IMR-90 (cell line): ENCODE results near the gene CTBP1. TPM values are rescaled to one million over a fixed set of nuclear protein-coding genes. Genes with fewer than 3 reads are reported as not detected.

Experiments
- ATAC-seq: fragments of 200-7000 bp; cut with Tn5 transposase; 2 replicates; pipeline ENCODE4 v1.9.1; 2020; ENCODE audit warnings: low read depth, mild to moderate bottlenecking, moderate library complexity
- BruUV-seq: library from RNA; stranded (reverse); fragments of 400-500 nt; replicated peaks from 2 replicates; lab custom pipeline; 2021; lab: Mats Ljungman, UMichigan
- CTCF ChIA-PET: fragments of 300-600 bp; formaldehyde crosslinking; extraction: SDS; loops from one replicate; lab custom pipeline; 2021; ENCODE audit warnings: antibody characterized with exemption; lab: Yijun Ruan, JAX
- POLR2A ChIA-PET: fragments of 300-600 bp; sonication (Branson Sonifier 250); formaldehyde crosslinking; loops from one replicate; lab custom pipeline; 2022; ENCODE audit warnings: antibody characterized with exemption; ENCODE audit not compliant: unreplicated experiment; lab: Charles Lee
- DNase-seq: peaks from one replicate; pipeline ENCODE4 v3.0.0; 2013
- H2AFZ ChIP-seq: replicated peaks from 2 replicates; pipeline ENCODE3; 2013; ENCODE audit warnings: low read length, mild to moderate bottlenecking; ENCODE audit not compliant: poor library complexity
- H2AK5ac ChIP-seq: 2 replicates; pipeline ENCODE4 v1.6.1; 2013; ENCODE audit warnings: low read depth, low read length, inconsistent platforms
- H2AK9ac ChIP-seq: replicated peaks from 2 replicates; pipeline ENCODE3; 2013; ENCODE audit warnings: mild to moderate bottlenecking, low read depth, low read length, moderate library complexity; ENCODE audit not compliant: poor library complexity
- H2BK120ac ChIP-seq: 2 replicates; pipeline ENCODE4 v1.6.1; 2013; ENCODE audit warnings: low read depth, low read length, inconsistent platforms
- H2BK15ac ChIP-seq: 3 replicates; pipeline ENCODE4 v1.6.1; 2013; ENCODE audit warnings: low read depth, low read length, inconsistent platforms
- H2BK20ac ChIP-seq: 2 replicates; pipeline ENCODE4 v1.6.1; 2013; ENCODE audit warnings: low read depth, mild to moderate bottlenecking, inconsistent platforms, low read length, moderate library complexity
- H2BK5ac ChIP-seq: 2 replicates; pipeline ENCODE4 v1.6.1; 2013; ENCODE audit warnings: mild to moderate bottlenecking, low read depth, low read length, inconsistent platforms; ENCODE audit not compliant: poor library complexity, severe bottlenecking
- H3K14ac ChIP-seq: replicated peaks from 2 replicates; pipeline ENCODE4 v1.6.1; 2013; ENCODE audit warnings: low read depth, low read length, inconsistent platforms
- H3K18ac ChIP-seq: 2 replicates; pipeline ENCODE4 v1.6.1; 2013; ENCODE audit warnings: low read depth, low read length, control low read depth
- H3K23ac ChIP-seq: 2 replicates; pipeline ENCODE4 v1.6.1; 2013; ENCODE audit warnings: low read depth, low read length, inconsistent platforms
- H3K27ac ChIP-seq: 2 replicates; pipeline ENCODE4 v1.5.1; 2013; ENCODE audit warnings: mild to moderate bottlenecking, control low read depth, low read length; ENCODE audit not compliant: insufficient read depth
- H3K27me3 ChIP-seq: 2 replicates; pipeline ENCODE4 v1.6.1; 2013; ENCODE audit warnings: low read length; ENCODE audit not compliant: control insufficient read depth, insufficient read depth
- H3K36me3 ChIP-seq: 2 replicates; pipeline ENCODE4 v1.6.1; 2013; ENCODE audit warnings: low read length, mixed read lengths; ENCODE audit not compliant: control insufficient read depth, insufficient read depth
- H3K4ac ChIP-seq: 2 replicates; pipeline ENCODE4 v1.6.1; 2013; ENCODE audit warnings: low read depth, low read length, inconsistent platforms
- H3K4me1 ChIP-seq: 2 replicates; pipeline ENCODE4 v1.6.1; 2013; ENCODE audit warnings: low read length, mixed read lengths; ENCODE audit not compliant: control insufficient read depth, insufficient read depth
- H3K4me2 ChIP-seq: 2 replicates; pipeline ENCODE4 v1.6.1; 2013; ENCODE audit warnings: low read depth, mild to moderate bottlenecking, control low read depth, low read length, moderate library complexity
- H3K4me3 ChIP-seq: 2 replicates; pipeline ENCODE4 v1.5.1; 2013; ENCODE audit warnings: low read depth, mild to moderate bottlenecking, control low read depth, low read length, moderate library complexity; ENCODE audit not compliant: insufficient read depth
- H3K56ac ChIP-seq: 2 replicates; pipeline ENCODE4 v1.6.1; 2013; ENCODE audit warnings: low read length, inconsistent platforms; ENCODE audit not compliant: insufficient read depth; ENCODE audit errors: extremely low read depth
- H3K79me1 ChIP-seq, 2 experiments: 2 replicates each; pipeline ENCODE4 v1.6.1; 2013; ENCODE audit warnings: low read length in 2 of 2, inconsistent platforms in 1 of 2, low read depth in 1 of 2
- H3K9ac ChIP-seq: 2 replicates; pipeline ENCODE4 v1.6.1; 2013; ENCODE audit warnings: low read depth, low read length, control low read depth
- H3K9me1 ChIP-seq: 2 replicates; pipeline ENCODE4 v1.6.1; 2013; ENCODE audit warnings: low read length, inconsistent platforms; ENCODE audit not compliant: insufficient read depth
- H3K9me3 ChIP-seq: 2 replicates; pipeline ENCODE4 v1.6.1; 2013; ENCODE audit warnings: low read length; ENCODE audit not compliant: control insufficient read depth, insufficient read depth
- H4K20me1 ChIP-seq: 2 replicates; pipeline ENCODE4 v1.6.1; 2013; ENCODE audit warnings: low read length, inconsistent platforms; ENCODE audit not compliant: insufficient read depth
- H4K5ac ChIP-seq: 2 replicates; pipeline ENCODE4 v1.6.1; 2013; ENCODE audit warnings: mild to moderate bottlenecking, low read depth, low read length, control low read depth
- H4K8ac ChIP-seq, 2 experiments: 2 replicates each; pipeline ENCODE4 v1.6.1; 2013; ENCODE audit warnings: low read depth in 2 of 2, low read length in 2 of 2, control low read depth in 1 of 2, inconsistent platforms in 1 of 2
- H4K91ac ChIP-seq: 2 replicates; pipeline ENCODE4 v1.6.1; 2013; ENCODE audit warnings: low read depth, low read length, inconsistent platforms; ENCODE audit not compliant: insufficient read depth
- CHD1 ChIP-seq: IDR thresholded peaks from 2 replicates; pipeline ENCODE4 v1.6.1; 2012; ENCODE audit warnings: low read depth, low read length, improper control_type of control experiment
- CTCF ChIP-seq: conservative IDR thresholded peaks from 2 replicates; pipeline ENCODE4 v1.5.1; 2012; ENCODE audit warnings: mild to moderate bottlenecking, low read depth, low read length, improper control_type of control experiment
- ELK1 ChIP-seq: fragments of 150-350 bp; IDR thresholded peaks from 2 replicates; pipeline ENCODE4 v1.6.1; 2016; ENCODE audit warnings: low read depth, mild to moderate bottlenecking, low read length, moderate library complexity, borderline replicate concordance
- FOS ChIP-seq: fragments of 150-350 bp; IDR thresholded peaks from 2 replicates; pipeline ENCODE4 v1.6.1; 2016; ENCODE audit warnings: low read depth, low read length
- MAFK ChIP-seq: IDR thresholded peaks from 2 replicates; pipeline ENCODE4 v1.6.1; 2012; ENCODE audit warnings: low read depth, low read length, improper control_type of control experiment
- MXI1 ChIP-seq: IDR thresholded peaks from 2 replicates; pipeline ENCODE4 v1.6.1; 2012; ENCODE audit warnings: low read depth, mild to moderate bottlenecking, low read length, moderate library complexity, borderline replicate concordance
- NFE2L2 ChIP-seq: fragments of 150-350 bp; IDR thresholded peaks from 2 replicates; pipeline ENCODE4 v1.6.1; 2016; ENCODE audit warnings: low read depth, mild to moderate bottlenecking, low read length
- RFX5 ChIP-seq: IDR thresholded peaks from 2 replicates; pipeline ENCODE4 v1.8.0; 2012; ENCODE audit warnings: low read depth, mild to moderate bottlenecking, low read length, moderate library complexity
- USF2 ChIP-seq: fragments of 150-350 bp; IDR thresholded peaks from 2 replicates; pipeline ENCODE4 v1.6.1; 2017; ENCODE audit warnings: mild to moderate bottlenecking, antibody characterized with exemption, low read length, low read depth
- WGBS, 2 experiments: methylation state at CpG; one replicate each; pipeline versions ENCODE4 v1.1.5 to v1.1.7; 2013; ENCODE audit warnings: missing lambda C conversion rate in 2 of 2; ENCODE audit not compliant: insufficient read length in 1 of 2; ENCODE audit errors: extremely low coverage in 2 of 2; 5-methylcytosine and 5-hydroxymethylcytosine counted together
- dilution Hi-C: fragments of 300-500 bp; cut with HindIII; formaldehyde crosslinking; loops from one replicate; pipeline ENCODE4 v1.14.3; 2018; ENCODE audit warnings: low sequenced_read_pairs; ENCODE audit not compliant: unreplicated experiment
- in situ Hi-C: fragments of 300-500 bp; cut with MboI; formaldehyde crosslinking; loops from 3 replicates; pipeline ENCODE4 v1.14.3; 2019; ENCODE audit warnings: low sequenced_read_pairs, inconsistent platforms, mixed read lengths
- intact Hi-C: fragments of 100-400 bp; cut with micrococcal nuclease; formaldehyde crosslinking; loops from 2 replicates; pipeline ENCODE4 v1.10.0; 2022
- polyA plus RNA-seq, 3 experiments: library from polyadenylated mRNA; depleted of rRNA; stranded (reverse); fragments of >200 nt; gene quantifications; 2 replicates each; pipeline ENCODE4 v1.2.3, GENCODE V29; 2012; ENCODE audit warnings: low replicate concordance in 1 of 3
- total RNA-seq: library from RNA; depleted of rRNA; stranded (reverse); fragments of >200 nt; gene quantifications from 2 replicates; pipeline ENCODE4 v1.2.3, GENCODE V29; 2012

Gene CTBP1
- total and polyA plus RNA-seq, 2 of the 4 experiments (the other 2 are of a cell fraction): 147 to 212 TPM

GRCh38 chr4:1203026-1203616 lies 45.8 kb downstream of the CTBP1 start:
- Histone ChIP-seq H3K27ac (peak overlapping the region; percentile 90), H2BK20ac (peak overlapping the region; percentile 95), H4K5ac (peak overlapping the region; percentile 80), H2AFZ (no peak overlapping the region), H3K4me1 (peaks cover 41% of the 10 kb centered on the region), H3K18ac (peak overlapping the region; percentile 68), H2AK9ac (peak overlapping the region; percentile 66), H2BK120ac (peak overlapping the region; percentile 97), H3K4me2 (no peak overlapping the region), H3K4ac (peak overlapping the region; percentile 92), H4K8ac (peak overlapping the region; percentile 90 to 97), H3K14ac (peak overlapping the region; percentile 89), H3K27me3 (no peaks in the 10 kb centered on the region), H4K20me1 (no peaks in the 10 kb centered on the region), H3K23ac (peak overlapping the region; percentile 98; the same call in 1 of the 2 replicates), H2BK15ac (peak overlapping the region; percentile 19), H4K91ac (peak overlapping the region; percentile 97), H3K9ac (peak overlapping the region; percentile 2; the same call in 1 of the 2 replicates), H2AK5ac (peak overlapping the region; percentile 96), H3K79me1 (peaks cover 5 to 37% of the 10 kb centered on the region in 2 experiments; a peak in 2 of 4 replicates), H2BK5ac (peak overlapping the region; percentile 100), H3K36me3 (no peaks in the 10 kb centered on the region), H3K9me1 (peaks cover 27% of the 10 kb centered on the region), H3K9me3 (no peaks in the 10 kb centered on the region), H3K4me3 (no peak overlapping the region), H3K56ac (peak overlapping the region; percentile 61; the same call in 1 of the 2 replicates)
- WGBS, 2 experiments: 100% methylated on average over 3 of the region's 13 CpGs; no CpG with 5 or more reads in 1 of the 2 experiments
- DNase-seq: no peak
- in situ Hi-C loops: no loop called here
- TF ChIP-seq MAFK (no peak), MXI1 (no peak), RFX5 (no peak), ELK1 (no peak), CHD1 (no peak), CTCF (no peak), FOS (no peak), USF2 (no peak), NFE2L2 (no peak)
- CTCF ChIA-PET: interaction anchor here (0.5 to 1.1 kb wide), 4 partner anchors 36 to 566 kb away, joined by 3 to 7 read pairs (median 5); no protein-coding TSS in a partner anchor
- POLR2A ChIA-PET: no interaction called here
- no peak for ATAC-seq
- intact Hi-C loops: loop anchor here (5.0 kb wide), 1 partner anchor 36 kb away; no protein-coding TSS in a partner anchor
- BruUV-seq: no TSS peak
- dilution Hi-C loops: no loop called here
